ENCODE results near the gene VDAC2. TPM values are rescaled to one million over a fixed set of nuclear protein-coding genes. Genes with fewer than 3 reads are reported as not detected.
A peak's percentile ranks its signal among the peaks of the same experiment; 100 is the strongest.
"Not testable (repeated sequence)": the region's sequence is repeated elsewhere in the genome, so short reads cannot be mapped to it uniquely, and the experiment has no call there.

VDAC2 gene
- total RNA-seq, 1 experiment from 2014 or later: 284 TPM

GRCh38 chr10:75221492-75221891 is 10.9 kb downstream of the VDAC2 start:
- H3K27me3 Mint-ChIP-seq (ENCODE audit: low read depth); H3K9me3 Mint-ChIP-seq; H3K4me3 Mint-ChIP-seq; POLR2A ChIA-PET; ATAC-seq; DNase-seq (ENCODE audit: low spot score): not testable (repeated sequence)
- Mint-ChIP-seq H3K27ac (peak overlapping the region; percentile 63), H3K4me1 (peaks cover 49% of the 10 kb centered on the region), H3K36me3 (peaks cover 84% of the 10 kb centered on the region)
- CTCF ChIA-PET: interaction anchor here (0.8 to 1.7 kb wide), 2 partner anchors 9 to 11 kb away, joined by 3 to 8 read pairs; no protein-coding TSS in a partner anchor
- TF ChIP-seq ZNF121 (CRISPR knock-in tag; IDR thresholded peaks at IDR 0.05): peak; percentile 88

- Mint-ChIP-seq H3K9me3 (no peaks in the 10 kb centered on the region), H3K27ac (peak overlapping the region; percentile 98), H3K4me3 (peak overlapping the region; percentile 49), H3K4me1 (peaks cover 62% of the 10 kb centered on the region), H3K36me3 (peaks cover 69% of the 10 kb centered on the region), H3K27me3 (ENCODE audit: low read depth) (no peaks in the 10 kb centered on the region)
- TF ChIP-seq ZNF512 (CRISPR knock-in tag; IDR thresholded peaks at IDR 0.05; ENCODE audit: borderline replicate concordance) (no peak), ZBTB21 (CRISPR knock-in tag; IDR thresholded peaks at IDR 0.05; ENCODE audit: borderline replicate concordance) (no peak), EMX1 (CRISPR knock-in tag; IDR thresholded peaks at IDR 0.05) (no peak), TEAD1 (CRISPR knock-in tag; IDR thresholded peaks at IDR 0.05) (peak; percentile 66; the same call in 1 of the 2 replicates), NR2C2 (CRISPR knock-in tag; IDR thresholded peaks at IDR 0.05) (no peak), ZNF138 (CRISPR knock-in tag; conservative IDR thresholded peaks at IDR 0.05) (no peak), NFYB (CRISPR knock-in tag; conservative IDR thresholded peaks at IDR 0.05; ENCODE audit: low read depth) (no peak), IRF1 (CRISPR knock-in tag; IDR thresholded peaks at IDR 0.05) (no peak)
- peak; percentile 84 for ATAC-seq
- DNase-seq (ENCODE audit: low spot score): peak; percentile 41
- ChIA-PET CTCF (interaction anchor here (1.2 to 6.2 kb wide), 6 partner anchors 11 to 125 kb away, joined by 3 to 59 read pairs (median 8); partner anchors contain the start of genes COMTD1 and VDAC2), POLR2A (interaction anchor here (0.6 to 2.4 kb wide), 4 partner anchors 9 to 185 kb away, joined by 3 to 18 read pairs (median 8); partner anchors contain the start of gene VDAC2)
Observed at GRCh38 chr10:75223507-75223906, 12.9 kb downstream of the VDAC2 start.

GRCh38 chr10:75226095-75226494 is 15.5 kb downstream of the VDAC2 start:
- Mint-ChIP-seq H3K27me3 (ENCODE audit: low read depth) (no peaks in the 10 kb centered on the region), H3K36me3 (peaks cover 67% of the 10 kb centered on the region), H3K4me1 (peaks cover 69% of the 10 kb centered on the region), H3K4me3 (peak overlapping the region; percentile 42), H3K9me3 (no peaks in the 10 kb centered on the region), H3K27ac (peak overlapping the region; percentile 98)
- ChIA-PET POLR2A (interaction anchor here (1.1 to 1.7 kb wide), 4 partner anchors 8 to 39 kb away, joined by 3 to 6 read pairs (median 4); partner anchors contain the start of gene VDAC2), CTCF (interaction anchor here (2.2 to 6.2 kb wide), 3 partner anchors 9 to 39 kb away, joined by 8 to 59 read pairs (median 46); partner anchors contain the start of genes COMTD1 and VDAC2)
- TF ChIP-seq JUN (CRISPR knock-in tag; IDR thresholded peaks at IDR 0.05) (no peak), ZNF512 (CRISPR knock-in tag; IDR thresholded peaks at IDR 0.05; ENCODE audit: borderline replicate concordance) (no peak), ZNF396 (CRISPR knock-in tag; IDR thresholded peaks at IDR 0.05; ENCODE audit: borderline replicate concordance) (no peak), FOXP4 (CRISPR knock-in tag; IDR thresholded peaks at IDR 0.05) (no peak), FOXJ3 (CRISPR knock-in tag; IDR thresholded peaks at IDR 0.05; ENCODE audit: borderline replicate concordance) (no peak), E2F4 (CRISPR knock-in tag; IDR thresholded peaks at IDR 0.05; ENCODE audit: borderline replicate concordance, low read depth) (no peak)
- no peak for ATAC-seq
- no peak for DNase-seq (ENCODE audit: low spot score)
